ENCODE results near the gene RXFP4. TPM values are rescaled to one million over a fixed set of nuclear protein-coding genes. Genes with fewer than 3 reads are reported as not detected.

The RXFP4 gene
- total RNA-seq, 1 experiment from 2014 or later, result not detected

- Histone ChIP-seq H3K27me3 (ENCODE audit: insufficient read depth, low read depth) (no peaks in the 10 kb centered on the region), H3K4me1 (replicated peaks; ENCODE audit: insufficient read depth) (peaks cover 36% of the 10 kb centered on the region), H3K4me3 (no peak overlapping the region), H3K9me3 (ENCODE audit: insufficient read depth, low read depth) (no peaks in the 10 kb centered on the region), H3K4me2 (no peak overlapping the region), H3F3A (ENCODE audit: insufficient read depth, low read depth) (peaks cover 80% of the 10 kb centered on the region), H4K20me1 (ENCODE audit: insufficient read depth) (peaks cover 38% of the 10 kb centered on the region), H3K79me2 (ENCODE audit: low read depth) (no peaks in the 10 kb centered on the region), H3K27ac (peak overlapping the region; percentile 18; the same call in 1 of the 2 replicates), H3K9me2 (ENCODE audit: insufficient read depth) (no peaks in the 10 kb centered on the region), H3K36me3 (ENCODE audit: low read depth) (peaks cover 31% of the 10 kb centered on the region), H2AFZ (no peak overlapping the region)
- TF ChIP-seq EZH2 (IDR thresholded peaks at IDR 0.05; ENCODE audit: low read depth) (no peak), CTCF (conservative IDR thresholded peaks at IDR 0.05) (no peak)
- CTCF ChIA-PET, result no interaction called here
- BruUV-seq (replicated peaks), result TSS peak; percentile 1
- POLR2A ChIA-PET (ENCODE audit: unreplicated experiment), result no interaction called here
- no peak for DNase-seq
- intact Hi-C loops (cut with micrococcal nuclease; ENCODE audit: unreplicated experiment), result no loop called here
These were observed 5.3 kb downstream of the RXFP4 start for GRCh38 chr1:155946633-155947219.

GRCh38 chr1:155947292-155947691, 5.9 kb downstream of the RXFP4 start:
- no peak overlapping the region for H3K4me2 ChIP-seq
- no TSS peak for BruUV-seq (replicated peaks)
- POLR2A ChIA-PET (ENCODE audit: unreplicated experiment), result interaction anchor here (0.7 kb wide), 1 partner anchor 13 kb away, joined by 5 read pairs; no protein-coding TSS in a partner anchor

GRCh38 chr1:155947741-155948140, 6.3 kb downstream of the RXFP4 start:
- intact Hi-C loops (cut with micrococcal nuclease; ENCODE audit: unreplicated experiment), result no loop called here
- Histone ChIP-seq H3K79me2 (ENCODE audit: low read depth) (no peaks in the 10 kb centered on the region), H3K9me2 (ENCODE audit: insufficient read depth) (no peaks in the 10 kb centered on the region), H3F3A (ENCODE audit: insufficient read depth, low read depth) (peaks cover 85% of the 10 kb centered on the region), H3K27ac (no peak overlapping the region), H4K20me1 (ENCODE audit: insufficient read depth) (peaks cover 46% of the 10 kb centered on the region), H3K4me2 (no peak overlapping the region), H3K4me1 (replicated peaks; ENCODE audit: insufficient read depth) (peaks cover 26% of the 10 kb centered on the region), H3K36me3 (ENCODE audit: low read depth) (peaks cover 42% of the 10 kb centered on the region), H3K27me3 (ENCODE audit: insufficient read depth, low read depth) (no peaks in the 10 kb centered on the region), H3K4me3 (no peak overlapping the region), H2AFZ (no peak overlapping the region), H3K9me3 (ENCODE audit: insufficient read depth, low read depth) (no peaks in the 10 kb centered on the region)
- TF ChIP-seq EZH2 (IDR thresholded peaks at IDR 0.05; ENCODE audit: low read depth), result no peak
- DNase-seq, result no peak
- BruUV-seq (replicated peaks), result no TSS peak
- CTCF ChIA-PET, result no interaction called here
- POLR2A ChIA-PET (ENCODE audit: unreplicated experiment), result interaction anchor here (0.7 kb wide), 1 partner anchor 13 kb away, joined by 5 read pairs; no protein-coding TSS in a partner anchor

More at GRCh38 chr1:155947292-155947691, 5.9 kb downstream of the RXFP4 start:
- Histone ChIP-seq H3K27ac (no peak overlapping the region), H4K20me1 (ENCODE audit: insufficient read depth) (peaks cover 44% of the 10 kb centered on the region), H3K9me2 (ENCODE audit: insufficient read depth) (no peaks in the 10 kb centered on the region), H3K36me3 (ENCODE audit: low read depth) (peaks cover 37% of the 10 kb centered on the region), H3F3A (ENCODE audit: insufficient read depth, low read depth) (peaks cover 85% of the 10 kb centered on the region), H3K27me3 (ENCODE audit: insufficient read depth, low read depth) (no peaks in the 10 kb centered on the region), H3K79me2 (ENCODE audit: low read depth) (no peaks in the 10 kb centered on the region), H3K4me1 (replicated peaks; ENCODE audit: insufficient read depth) (peaks cover 30% of the 10 kb centered on the region), H2AFZ (no peak overlapping the region), H3K4me3 (no peak overlapping the region), H3K9me3 (ENCODE audit: insufficient read depth, low read depth) (no peaks in the 10 kb centered on the region)
- intact Hi-C loops (cut with micrococcal nuclease; ENCODE audit: unreplicated experiment), result no loop called here
- CTCF ChIA-PET, result no interaction called here
- TF ChIP-seq EZH2 (IDR thresholded peaks at IDR 0.05; ENCODE audit: low read depth), result no peak
- no peak for TF ChIP-seq CTCF (conservative IDR thresholded peaks at IDR 0.05)
- no peak for DNase-seq
